Gastroesophageal sphincter (tissue), 4 donors: ENCODE measurements around the gene SYCE1. TPM values are rescaled to one million over a fixed set of nuclear protein-coding genes. Genes with fewer than 3 reads are reported as not detected.

Experiments
- ATAC-seq: fragments of 150-250 bp; one replicate; pipeline ENCODE4 v1.9.1; 2016; ENCODE audit warnings: mild to moderate bottlenecking, moderate library complexity
- H3K27ac ChIP-seq, 4 donors: fragments of 200-600 bp; sonication (generic) in 3 of 4; 1 replicate in 3 of 4; 2 replicates in 1 of 4; pipeline ENCODE4 v1.5.1; 2016 to 2019
- H3K27me3 ChIP-seq: fragments of 200-600 bp; sonication (generic); one replicate; pipeline ENCODE4 v1.5.1; 2019
- H3K36me3 ChIP-seq, 2 donors: fragments of 200-600 bp; sonication (generic); one replicate each; pipeline ENCODE4 v1.5.1; 2019; ENCODE audit warnings: control low read depth in 1 of 2
- H3K4me1 ChIP-seq, 3 donors: fragments of 200-600 bp; sonication (generic); 1 replicate in 2 of 3; 2 replicates in 1 of 3; pipeline ENCODE4 v1.5.1; 2016 to 2019; ENCODE audit warnings: control low read depth in 2 of 3
- H3K4me3 ChIP-seq, 2 donors: fragments of 200-600 bp; sonication (generic); one replicate each; pipeline ENCODE4 v1.5.1; 2019; ENCODE audit warnings: mild to moderate bottlenecking in 1 of 2, moderate library complexity in 1 of 2
- H3K9me3 ChIP-seq, 3 donors: fragments of 200-600 bp; sonication (generic); one replicate each; pipeline ENCODE4 v1.5.1; 2017 to 2019; ENCODE audit warnings: control low read depth in 2 of 3
- EP300 ChIP-seq: sonication (generic); formaldehyde crosslinking; IDR thresholded peaks from one replicate; pipeline ENCODE4 v1.6.1; 2017; ENCODE audit warnings: antibody characterized with exemption, mild to moderate bottlenecking
- POLR2A ChIP-seq, 2 donors: fragments of 450-650 bp; IDR thresholded peaks; one replicate each; pipeline ENCODE4 v1.6.1; 2017; ENCODE audit warnings: antibody characterized with exemption in 2 of 2, mild to moderate bottlenecking in 2 of 2, moderate library complexity in 1 of 2
- POLR2AphosphoS5 ChIP-seq: sonication (generic); formaldehyde crosslinking; IDR thresholded peaks from one replicate; pipeline ENCODE4 v1.6.1; 2017; ENCODE audit warnings: antibody characterized with exemption
- WGBS, 2 donors: methylation state at CpG; one replicate each; pipeline ENCODE4 v1.1.5; 2018; ENCODE audit warnings: low coverage in 1 of 2; 5-methylcytosine and 5-hydroxymethylcytosine counted together
- total RNA-seq, 4 donors: library from RNA; depleted of rRNA; stranded (reverse); fragments of >200 nt; gene quantifications; one replicate each; pipeline ENCODE4 v1.1.0, GENCODE V29; 2016
- TF ChIP-seq, protein P1 (sequence below), 4 experiments: fragments of 200-600 bp in 2 of 4; fragments of 450-650 bp in 2 of 4; sonication (generic) in 1 of 4; IDR thresholded peaks; one replicate each; pipeline ENCODE4 v1.5.1; 2017 to 2019; ENCODE audit warnings: antibody characterized with exemption in 4 of 4, mild to moderate bottlenecking in 2 of 4, moderate library complexity in 2 of 4

The SYCE1 gene
- total RNA-seq, 4 donors from 2014 or later, result 0.39 to 10.4 TPM; not detected in 2

- peak overlapping the region in 1 of 2 donors; percentile 35 for H3K4me3 ChIP-seq
- H3K36me3 ChIP-seq, result peaks cover 0 to 17% of the 10 kb centered on the region in 2 donors
- no peak overlapping the region for H3K27ac ChIP-seq
- WGBS, 2 donors, result 2 to 12% methylated on average over 10 to 17 of the region's 50 CpGs
- H3K27me3 ChIP-seq, result peaks cover 46% of the 10 kb centered on the region
- ATAC-seq, result no peak
- TF ChIP-seq POLR2AphosphoS5, result no peak
- TF ChIP-seq, protein P1, sequence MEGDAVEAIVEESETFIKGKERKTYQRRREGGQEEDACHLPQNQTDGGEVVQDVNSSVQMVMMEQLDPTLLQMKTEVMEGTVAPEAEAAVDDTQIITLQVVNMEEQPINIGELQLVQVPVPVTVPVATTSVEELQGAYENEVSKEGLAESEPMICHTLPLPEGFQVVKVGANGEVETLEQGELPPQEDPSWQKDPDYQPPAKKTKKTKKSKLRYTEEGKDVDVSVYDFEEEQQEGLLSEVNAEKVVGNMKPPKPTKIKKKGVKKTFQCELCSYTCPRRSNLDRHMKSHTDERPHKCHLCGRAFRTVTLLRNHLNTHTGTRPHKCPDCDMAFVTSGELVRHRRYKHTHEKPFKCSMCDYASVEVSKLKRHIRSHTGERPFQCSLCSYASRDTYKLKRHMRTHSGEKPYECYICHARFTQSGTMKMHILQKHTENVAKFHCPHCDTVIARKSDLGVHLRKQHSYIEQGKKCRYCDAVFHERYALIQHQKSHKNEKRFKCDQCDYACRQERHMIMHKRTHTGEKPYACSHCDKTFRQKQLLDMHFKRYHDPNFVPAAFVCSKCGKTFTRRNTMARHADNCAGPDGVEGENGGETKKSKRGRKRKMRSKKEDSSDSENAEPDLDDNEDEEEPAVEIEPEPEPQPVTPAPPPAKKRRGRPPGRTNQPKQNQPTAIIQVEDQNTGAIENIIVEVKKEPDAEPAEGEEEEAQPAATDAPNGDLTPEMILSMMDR (IDR thresholded peaks at IDR 0.05), result no peak
- TF ChIP-seq POLR2A (IDR thresholded peaks at IDR 0.05), result no peak
- TF ChIP-seq EP300, result no peak
- H3K9me3 ChIP-seq, result peaks cover 0 to 13% (median 0%) of the 10 kb centered on the region in 3 donors
- H3K4me1 ChIP-seq, result peaks cover 0 to 23% (median 8%) of the 10 kb centered on the region in 3 donors
These were observed 37.0 kb downstream of the SYCE1 start for GRCh38 chr10:133528296-133528844.

DNA sequence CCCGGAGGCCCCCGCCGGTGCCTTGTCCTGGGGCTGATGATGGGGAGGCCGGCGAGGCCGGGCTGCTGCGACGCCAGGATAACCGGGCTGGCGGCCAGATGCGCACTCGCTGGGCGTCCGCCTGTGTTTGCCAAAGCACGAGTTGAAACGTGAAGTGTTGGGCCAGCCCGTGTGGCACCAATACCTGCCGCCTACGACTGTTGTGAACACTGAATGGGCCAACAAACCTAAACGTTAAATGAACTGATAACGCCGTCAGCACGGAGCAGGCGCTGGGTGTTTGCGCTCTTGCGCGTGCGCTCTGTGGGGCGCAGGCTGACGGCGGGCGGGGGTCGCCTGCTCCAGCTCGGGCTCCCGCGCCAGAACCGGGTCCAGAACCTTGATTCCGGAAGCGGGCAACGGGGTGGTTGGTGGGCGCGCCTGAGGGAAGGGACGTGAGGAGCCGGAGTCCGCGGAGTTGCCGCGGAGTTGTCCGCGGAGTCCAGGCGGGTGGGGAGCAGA lies 37.6 kb downstream of the SYCE1 start:
- peaks cover 0 to 18% (median 0%) of the 10 kb centered on the region in 3 donors for H3K9me3 ChIP-seq
- no peak overlapping the region for H3K27ac ChIP-seq
- H3K27me3 ChIP-seq, result peaks cover 46% of the 10 kb centered on the region
- H3K4me1 ChIP-seq, result peaks cover 0 to 23% (median 8%) of the 10 kb centered on the region in 3 donors
- WGBS, 2 donors, result 13 to 20% methylated on average over 5 to 9 of the region's 51 CpGs
- no peak for ATAC-seq
- peak overlapping the region in 1 of 2 donors; percentile 35 for H3K4me3 ChIP-seq
- peaks cover 0 to 12% of the 10 kb centered on the region in 2 donors for H3K36me3 ChIP-seq
- no peak for TF ChIP-seq POLR2A (IDR thresholded peaks at IDR 0.05)
- no peak for TF ChIP-seq POLR2AphosphoS5
- TF ChIP-seq, protein P1 (IDR thresholded peaks at IDR 0.05), result no peak

GRCh38 chr10:133526957-133527588 lies 38.3 kb downstream of the SYCE1 start, which contains the start of gene CYP2E1:
Gene CYP2E1, plus strand, starts transcription at chr10:133527363. Its CDS starts 33 bp downstream, at chr10:133527396.
- Histone ChIP-seq H3K27me3 (peaks cover 46% of the 10 kb centered on the region), H3K4me1 (peaks cover 0 to 23% (median 8%) of the 10 kb centered on the region in 3 donors), H3K9me3 (peaks cover 0 to 22% (median 0%) of the 10 kb centered on the region in 3 donors), H3K4me3 (peak within 1 kb of the TSS in 1 of 2 donors; percentile 35), H3K27ac (no peak within 1 kb of the TSS), H3K36me3 (peaks cover 0 to 5% of the 10 kb centered on the region in 2 donors)
- no peak for TF ChIP-seq POLR2A (IDR thresholded peaks at IDR 0.05)
- TF ChIP-seq EP300, result no peak
- 80% methylated on average over 10 to 13 of the region's 16 CpGs for WGBS, 2 donors
- ATAC-seq, result no peak

- TF ChIP-seq POLR2A (IDR thresholded peaks at IDR 0.05) (no peak), EP300 (no peak), POLR2AphosphoS5 (no peak)
- TF ChIP-seq, protein P1 (IDR thresholded peaks at IDR 0.05), result no peak
- no peaks in the 10 kb centered on the region for H3K36me3 ChIP-seq
- no peak for ATAC-seq
- H3K9me3 ChIP-seq, result peaks cover 0 to 22% (median 0%) of the 10 kb centered on the region in 3 donors
- WGBS, 2 donors, result 82% methylated on average over 5 of the region's 7 CpGs; no CpG with 5 or more reads in 1 of the 2 donors
- no peak overlapping the region for H3K27ac ChIP-seq
- H3K4me3 ChIP-seq, result no peak overlapping the region
- peaks cover 0 to 27% (median 8%) of the 10 kb centered on the region in 3 donors for H3K4me1 ChIP-seq
- peaks cover 41% of the 10 kb centered on the region for H3K27me3 ChIP-seq
These were observed 39.9 kb downstream of the SYCE1 start for GRCh38 chr10:133525444-133525843.

DNA sequence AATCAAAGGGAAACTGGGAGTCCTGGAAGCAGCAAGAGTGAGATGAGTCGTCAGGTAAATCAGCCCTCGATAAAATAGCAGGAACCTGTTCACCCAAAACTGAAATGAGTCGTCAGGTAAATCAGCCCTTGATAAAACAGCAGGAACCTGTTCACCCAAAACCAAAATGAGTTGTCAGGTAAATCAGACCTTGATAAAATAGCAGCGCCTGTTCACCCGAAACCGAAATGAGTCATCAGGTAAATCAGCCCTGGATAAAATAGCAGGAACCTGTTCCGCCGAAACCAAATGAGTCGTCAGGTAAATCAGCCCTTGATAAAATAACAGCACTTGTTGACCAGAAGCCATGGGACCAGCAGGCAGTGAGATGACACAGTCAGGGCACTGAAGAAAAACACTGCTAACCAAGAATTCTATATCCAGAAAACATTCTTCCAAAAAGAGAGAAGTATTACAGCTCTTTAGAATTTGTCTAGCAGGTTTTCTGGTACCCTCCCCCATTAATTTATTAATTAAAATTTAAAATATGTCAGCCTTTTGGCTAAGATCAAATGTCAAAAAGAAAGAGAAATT lies 41.7 kb downstream of the SYCE1 start:
- WGBS, 2 donors, result 80 to 89% methylated on average over 9 of the region's 9 CpGs
- H3K36me3 ChIP-seq, result no peaks in the 10 kb centered on the region
- TF ChIP-seq POLR2A (IDR thresholded peaks at IDR 0.05) (no peak), POLR2AphosphoS5 (no peak)
- H3K4me1 ChIP-seq, result peaks cover 0 to 26% (median 7%) of the 10 kb centered on the region in 3 donors
- no peak overlapping the region for H3K4me3 ChIP-seq
- H3K27ac ChIP-seq, result no peak overlapping the region
- ATAC-seq, result no peak
- peaks cover 26% of the 10 kb centered on the region for H3K27me3 ChIP-seq
- H3K9me3 ChIP-seq, result peaks cover 0 to 22% (median 0%) of the 10 kb centered on the region in 3 donors
